GM21723 (cell line): ENCODE results near the gene TAF1D.
A peak's percentile ranks its signal among the peaks of the same experiment; 100 is the strongest.

Experiments used
- ATAC-seq: cut with Tn5 transposase; IDR thresholded peaks from one replicate; pipeline ENCODE4 v1.9.1; 2021; ENCODE audit warnings: mild to moderate bottlenecking, moderate library complexity; ENCODE audit not compliant: unreplicated experiment

Gene TAF1D

DNA sequence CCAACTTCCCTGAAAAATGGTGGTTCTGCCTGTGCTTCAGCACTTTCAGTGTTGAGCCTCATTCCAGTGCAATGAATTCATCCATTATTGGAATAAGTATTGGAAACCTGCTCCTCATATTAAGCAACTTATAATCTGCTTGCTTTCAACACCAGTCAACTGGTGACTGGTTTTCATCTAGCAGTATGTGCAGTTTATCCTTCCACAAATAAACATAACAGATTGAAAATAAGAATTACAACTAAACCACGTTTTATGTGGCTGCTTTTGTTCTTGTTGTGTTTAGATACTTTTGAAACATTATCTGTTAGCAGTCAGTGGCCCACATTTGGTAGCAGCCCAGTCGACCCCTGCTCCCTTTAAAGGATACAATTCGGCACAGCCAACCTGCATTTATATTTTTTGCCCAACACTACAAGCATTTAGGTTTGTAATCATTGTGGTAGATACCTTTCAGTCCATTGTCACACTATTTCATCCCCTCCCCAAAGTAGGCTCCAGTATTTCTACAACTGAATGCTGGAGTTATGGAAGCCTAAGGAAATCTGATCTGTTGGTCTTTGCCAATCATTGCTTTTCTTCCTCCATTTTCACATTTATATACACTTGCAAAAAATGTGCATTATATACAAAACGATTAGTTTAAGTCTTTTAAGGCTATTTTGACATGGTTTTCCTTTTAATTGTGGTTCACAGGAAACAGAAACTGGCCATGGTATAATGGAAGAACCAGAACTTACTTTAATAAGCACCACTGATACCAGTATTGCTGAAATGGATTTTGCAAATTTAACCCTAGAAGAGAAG, 13.1 kb downstream of the TAF1D start:
- ATAC-seq, result no peak

DNA sequence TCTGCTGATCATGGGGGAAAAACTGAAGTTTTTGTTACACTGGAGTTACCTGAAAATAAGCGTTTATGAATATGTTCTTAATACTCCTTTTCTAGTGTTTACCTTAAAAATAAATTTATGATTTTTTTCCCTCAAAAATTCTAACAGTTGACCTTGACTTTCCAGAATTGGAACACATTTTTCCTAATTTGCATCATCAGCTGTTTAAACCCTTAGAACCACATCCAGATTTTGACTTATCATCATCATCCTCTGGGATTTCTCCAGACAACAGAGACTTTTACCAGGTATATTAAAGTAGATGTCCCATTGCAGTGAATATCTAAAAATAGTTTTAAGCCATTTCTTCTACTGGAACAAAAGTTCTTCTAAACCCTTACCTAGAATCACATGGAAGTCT, 17.2 kb downstream of the TAF1D start:
- ATAC-seq, result no peak

DNA sequence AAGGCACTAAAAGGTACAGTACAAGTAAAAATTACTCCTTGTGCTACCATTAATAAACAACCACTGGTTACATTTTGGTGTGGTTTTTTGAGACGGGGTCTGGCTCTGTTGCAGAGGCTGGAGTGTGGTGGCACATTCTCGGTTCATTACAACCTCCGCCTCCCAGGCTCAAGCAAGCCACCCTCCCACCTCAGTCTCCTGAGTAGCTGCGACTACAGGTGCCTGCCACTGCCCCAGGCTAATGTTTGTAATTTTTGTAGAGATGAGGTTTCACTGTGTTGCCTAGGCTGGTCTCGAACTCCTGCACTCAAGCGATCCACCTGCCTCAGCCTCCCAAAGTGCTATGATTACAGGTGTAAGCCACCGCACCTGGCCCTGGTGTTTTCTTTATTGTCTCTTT, 20.8 kb downstream of the TAF1D start:
- no peak for ATAC-seq

DNA sequence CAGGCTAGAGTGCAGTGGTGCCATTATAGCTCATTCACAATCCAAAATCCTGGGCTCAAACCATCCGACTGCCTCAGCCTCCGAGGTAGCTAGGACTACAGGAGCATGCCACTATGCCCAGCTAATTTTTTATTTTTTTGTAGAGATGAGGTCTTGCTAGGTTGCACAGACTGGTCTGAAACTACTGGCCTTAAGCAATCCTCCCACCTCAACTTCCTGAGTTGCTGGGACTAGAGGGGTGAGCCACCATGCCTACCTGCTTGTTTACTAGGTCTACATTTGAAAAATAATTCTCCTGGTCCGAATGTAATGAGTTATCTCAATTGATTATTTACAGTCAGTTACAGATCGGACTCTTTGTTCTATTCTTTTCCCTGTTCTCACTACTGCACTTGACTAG, 22.0 kb downstream of the TAF1D start:
- no peak for ATAC-seq

DNA sequence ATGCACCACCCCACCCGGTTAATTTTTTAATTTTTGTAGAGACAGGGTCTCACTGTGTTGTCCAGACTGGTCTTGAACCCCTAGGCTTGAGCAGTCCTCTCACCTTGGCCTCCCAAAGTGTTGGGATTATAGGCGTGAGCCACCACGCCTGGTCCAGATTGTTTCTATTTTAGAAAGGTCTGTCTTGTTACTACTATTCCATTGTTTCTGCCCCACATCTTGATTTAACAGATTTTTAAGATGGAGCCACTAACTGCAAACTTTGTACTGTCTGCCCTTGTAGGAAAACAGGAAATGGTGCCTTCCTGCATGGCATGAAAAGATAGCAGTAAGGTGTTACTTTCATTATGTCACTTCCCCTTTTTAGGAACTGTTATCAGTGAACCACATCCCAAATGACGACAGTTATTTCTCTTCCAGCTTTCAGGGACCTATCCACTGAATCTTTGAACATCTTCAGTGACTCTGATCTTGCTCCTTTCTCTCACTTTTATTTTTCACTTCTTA, 23.2 kb downstream of the TAF1D start:
- ATAC-seq, result peak; percentile 91

DNA sequence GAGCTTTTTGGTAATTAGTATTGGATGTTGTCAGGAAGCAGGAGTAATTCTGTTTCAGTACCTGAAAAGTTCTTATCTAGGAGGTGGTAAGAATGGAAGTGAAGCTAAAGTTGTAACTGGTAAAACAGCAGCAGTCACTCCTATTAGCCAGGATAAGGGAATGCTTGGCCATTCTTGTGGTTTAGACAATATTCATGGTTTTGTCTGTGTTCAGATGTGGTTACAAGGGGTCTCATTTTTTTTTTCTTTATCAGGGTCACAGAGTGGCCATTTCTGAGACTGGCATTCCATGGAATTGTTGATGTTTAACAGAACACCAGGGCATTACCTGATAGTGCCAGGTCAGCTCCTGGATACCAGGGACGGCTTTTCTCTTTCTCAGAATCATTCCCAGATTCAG, 23.8 kb downstream of the TAF1D start:
- no peak for ATAC-seq

DNA sequence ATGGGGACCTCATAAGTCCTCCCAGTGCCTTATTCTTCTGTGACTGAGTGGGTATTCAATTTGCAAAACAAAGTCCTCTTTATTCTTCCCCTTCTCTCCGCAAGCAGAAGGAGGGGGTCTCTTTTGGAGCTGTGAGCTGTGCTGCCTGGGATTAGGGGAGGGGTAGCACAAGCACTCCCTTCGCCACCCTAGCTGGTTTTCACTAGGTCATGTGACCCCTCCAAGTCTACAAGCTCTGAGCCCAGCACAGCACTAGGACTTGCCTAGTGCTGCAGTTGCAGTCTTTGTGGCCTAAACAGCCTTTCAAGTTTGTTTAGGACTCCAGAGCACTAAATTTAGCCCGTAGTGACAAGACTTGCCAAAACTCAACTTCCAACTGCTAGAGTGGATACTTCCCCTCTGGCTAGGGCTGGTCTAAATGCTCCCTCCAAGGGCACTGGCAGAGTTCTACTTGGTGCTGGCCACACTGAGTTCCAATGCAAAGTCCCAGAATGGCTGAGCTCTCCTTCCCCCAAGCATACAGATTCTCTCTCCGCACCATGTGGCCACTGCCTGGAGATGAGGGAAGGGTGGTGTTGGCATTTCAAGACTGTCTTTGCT, 25.4 kb downstream of the TAF1D start:
- no peak for ATAC-seq

- ATAC-seq, result no peak
These were observed 28.6 kb downstream of the TAF1D start for GRCh38 chr11:93712678-93713077.

- no peak for ATAC-seq
These were observed 31.1 kb downstream of the TAF1D start for GRCh38 chr11:93710239-93710638.

- no peak for ATAC-seq
These were observed 37.1 kb downstream of the TAF1D start for GRCh38 chr11:93704237-93704636.

GRCh38 chr11:93700830-93701229, 40.5 kb downstream of the TAF1D start:
- ATAC-seq, result no peak

- ATAC-seq, result no peak
These were observed 43.7 kb downstream of the TAF1D start for GRCh38 chr11:93697611-93698010.

GRCh38 chr11:93694557-93694956, 46.7 kb downstream of the TAF1D start:
- ATAC-seq, result no peak

- no peak for ATAC-seq
These were observed 47.2 kb downstream of the TAF1D start for GRCh38 chr11:93694109-93694508.

DNA sequence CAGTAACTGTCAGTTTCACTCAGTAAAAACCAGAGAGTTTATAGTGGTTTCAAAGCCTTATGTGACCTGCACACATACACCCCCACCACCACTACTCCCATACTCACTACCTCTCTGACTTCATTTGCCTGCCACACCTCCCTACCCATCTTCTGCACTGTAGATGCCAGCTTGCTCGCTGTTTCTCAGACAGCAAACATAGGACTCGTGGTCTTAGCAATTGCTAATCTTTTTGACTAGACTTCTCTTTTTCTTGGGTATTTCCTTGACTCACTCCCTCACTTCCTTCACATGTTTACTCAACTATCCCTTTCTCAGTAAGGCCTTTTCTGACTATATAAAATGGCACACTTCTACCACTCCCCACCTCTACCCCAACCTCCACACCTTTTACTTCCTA, 52.1 kb downstream of the TAF1D start:
- ATAC-seq, result peak; percentile 63

- ATAC-seq, result no peak
These were observed 54.5 kb downstream of the TAF1D start for GRCh38 chr11:93686812-93687211.

DNA sequence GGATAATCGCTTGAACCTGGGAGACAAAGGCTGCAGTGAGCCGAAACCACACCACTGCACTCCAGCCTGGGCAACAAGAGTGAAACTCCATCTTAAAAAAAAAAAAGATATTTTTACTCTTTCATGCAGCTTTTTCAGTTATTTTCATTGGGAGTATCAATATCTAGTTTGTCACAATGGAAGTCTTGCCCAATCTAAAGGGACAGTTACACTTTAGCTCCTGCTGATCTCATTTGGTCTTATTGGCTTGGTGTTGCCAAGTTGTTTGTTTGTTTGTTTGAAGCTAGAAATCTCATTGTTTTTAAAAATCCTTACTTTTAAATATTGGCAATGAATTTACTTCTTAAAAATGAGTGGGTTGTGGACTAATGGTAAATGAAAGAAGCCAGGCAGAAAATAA, 55.1 kb downstream of the TAF1D start:
- ATAC-seq, result no peak
